H1 (cell line): Measurements from ENCODE around the gene RNF31. TPM values are rescaled to one million over a fixed set of nuclear protein-coding genes. Genes with fewer than 3 reads are reported as not detected.

ENCODE experiments used
- CBX8 ChIP-seq: fragments of 300-800, 300-1000 bp; sonication (generic); IDR thresholded peaks from 2 replicates; pipeline ENCODE4 v1.7.1; 2016; ENCODE audit warnings: low read depth, low read length, borderline replicate concordance
- CTCF ChIP-seq, 3 experiments: IDR thresholded peaks; 1 replicate in 2 of 3; 2 replicates in 1 of 3; pipeline versions ENCODE4 v1.5.1 to v1.6.1; 2011; ENCODE audit warnings: low read length in 3 of 3, mild to moderate bottlenecking in 3 of 3, inconsistent platforms in 2 of 3, low read depth in 1 of 3, moderate library complexity in 1 of 3; ENCODE audit not compliant: insufficient read depth in 1 of 3; ENCODE audit errors: control extremely low read depth in 1 of 3
- E2F6 ChIP-seq: IDR thresholded peaks from 2 replicates; pipeline ENCODE4 v1.6.1; 2012; ENCODE audit warnings: inconsistent platforms
- HDAC2 ChIP-seq, 2 experiments: fragments of 300-600 bp in 1 of 2; sonication (generic) in 1 of 2; IDR thresholded peaks; 2 replicates each; pipeline ENCODE4 v1.6.1; 2011 to 2012; ENCODE audit warnings: low read depth in 2 of 2, low read length in 2 of 2, mild to moderate bottlenecking in 2 of 2, moderate library complexity in 2 of 2, borderline replicate concordance in 1 of 2, inconsistent platforms in 1 of 2
- HDAC6 ChIP-seq: IDR thresholded peaks from one replicate; pipeline ENCODE4 v1.7.1; 2012; ENCODE audit warnings: low read depth, mild to moderate bottlenecking, inconsistent platforms, low read length, moderate library complexity
- KDM1A ChIP-seq: fragments of 200-600, 300-600 bp; sonication (generic); IDR thresholded peaks from 2 replicates; pipeline ENCODE4 v1.7.1; 2016; ENCODE audit warnings: mild to moderate bottlenecking, low read length, borderline replicate concordance
- NRF1 ChIP-seq: IDR thresholded peaks from 2 replicates; pipeline ENCODE4 v1.6.1; 2011; ENCODE audit warnings: mild to moderate bottlenecking, low read depth, low read length, improper control_type of control experiment
- PHF8 ChIP-seq: fragments of 200-600 bp; sonication (generic); conservative IDR thresholded peaks from 2 replicates; pipeline ENCODE4 v1.7.1; 2012; ENCODE audit warnings: low read depth, mild to moderate bottlenecking, inconsistent platforms, low read length, moderate library complexity
- RAD21 ChIP-seq, 2 experiments: IDR thresholded peaks in 1 of 2; conservative IDR thresholded peaks in 1 of 2; 2 replicates each; pipeline ENCODE4 v1.6.1; 2011; ENCODE audit warnings: low read depth in 2 of 2, low read length in 2 of 2, improper control_type of control experiment in 1 of 2, inconsistent platforms in 1 of 2, mild to moderate bottlenecking in 1 of 2, moderate library complexity in 1 of 2
- RFX5 ChIP-seq: IDR thresholded peaks from 2 replicates; pipeline ENCODE4 v1.6.1; 2011; ENCODE audit warnings: low read depth, low read length, improper control_type of control experiment, borderline replicate concordance
- RXRA ChIP-seq: IDR thresholded peaks from 2 replicates; pipeline ENCODE4 v1.6.1; 2011; ENCODE audit warnings: low read depth, mild to moderate bottlenecking, low read length, moderate library complexity; ENCODE audit not compliant: insufficient read depth
- SIN3A ChIP-seq, 2 experiments: IDR thresholded peaks in 1 of 2; conservative IDR thresholded peaks in 1 of 2; 2 replicates each; pipeline ENCODE4 v1.6.1; 2011 to 2012; ENCODE audit warnings: low read length in 2 of 2, improper control_type of control experiment in 1 of 2, low read depth in 1 of 2, mild to moderate bottlenecking in 1 of 2
- SP1 ChIP-seq: IDR thresholded peaks from 2 replicates; pipeline ENCODE4 v1.6.1; 2011; ENCODE audit warnings: low read depth, low read length
- SP2 ChIP-seq: IDR thresholded peaks from 2 replicates; pipeline ENCODE4 v1.6.1; 2012; ENCODE audit warnings: mild to moderate bottlenecking, low read length, inconsistent platforms
- SP4 ChIP-seq: IDR thresholded peaks from 2 replicates; pipeline ENCODE4 v1.6.1; 2012; ENCODE audit warnings: low read length, inconsistent platforms
- TAF7 ChIP-seq: optimal IDR thresholded peaks from 2 replicates; pipeline ENCODE3; 2011; ENCODE audit warnings: low read depth, mild to moderate bottlenecking, inconsistent platforms, low read length, moderate library complexity, borderline replicate concordance
- TCF12 ChIP-seq: IDR thresholded peaks from 2 replicates; pipeline ENCODE4 v1.6.1; 2011; ENCODE audit warnings: low read depth, mild to moderate bottlenecking, low read length
- TEAD4 ChIP-seq: IDR thresholded peaks from 2 replicates; pipeline ENCODE4 v1.6.1; 2012; ENCODE audit warnings: low read depth, low read length, inconsistent platforms, mixed read lengths
- YY1 ChIP-seq: IDR thresholded peaks from 2 replicates; pipeline ENCODE4 v1.6.1; 2011; ENCODE audit warnings: low read depth, mild to moderate bottlenecking, low read length
- polyA plus RNA-seq, 7 experiments: library from polyadenylated mRNA; depleted of rRNA in 3 of 7; stranded (reverse) in 5 of 7; unstranded in 2 of 7; fragments of >200 nt in 5 of 7; fragments of 200-250 nt in 2 of 7; gene quantifications; 1 replicate in 5 of 7; 2 replicates in 1 of 7; 4 replicates in 1 of 7; pipeline versions ENCODE4 v1.2.1 to v1.2.3, GENCODE V29; 2011 to 2013; ENCODE audit warnings: missing spikeins in 2 of 7, mixed read lengths in 2 of 7
- total RNA-seq: library from RNA; stranded (reverse); fragmentation: NEBNext Ultra II Directional; extraction: Animal tissue kit (Norgen Biotek cat#: 25700); gene quantifications from 2 replicates; pipeline ENCODE4 v1.2.1, GENCODE V29; 2021

RNF31 gene
- total and polyA plus RNA-seq, 2 of the 8 experiments (the other 6 are each of a cell fraction or from before 2014, with no cell fraction given) = 17.5 to 72.0 TPM

- peak in 1 of 3 experiments; percentile 7; a peak in 1 of 4 replicates for TF ChIP-seq CTCF (IDR thresholded peaks at IDR 0.05; ENCODE audit: control extremely low read depth in 1 of 3, insufficient read depth in 1 of 3, low read depth in 1 of 3, low read length in 3 of 3)
- peak; percentile 79 for TF ChIP-seq SP1
- TF ChIP-seq SP4 = no peak
- TF ChIP-seq YY1 = peak; percentile 24; the same call in 1 of the 2 replicates
- TF ChIP-seq RFX5 = peak; percentile 75
- TF ChIP-seq HDAC2 (IDR thresholded peaks at IDR 0.05; ENCODE audit: borderline replicate concordance in 1 of 2, low read depth in 2 of 2, low read length in 2 of 2) = peak; percentile 13 to 46; a peak in 1 of 4 replicates
- peak; percentile 58; the same call in 1 of the 2 replicates for TF ChIP-seq PHF8
- TF ChIP-seq RXRA = peak; percentile 97
- TF ChIP-seq SP2 = no peak
- TF ChIP-seq HDAC6 = no peak
- TF ChIP-seq KDM1A = peak; percentile 84; the same call in 1 of the 2 replicates
- 0 out of 4 replicates have a peak, but pooled peaks of 1 of the 2 experiments have one; percentile 6 for TF ChIP-seq RAD21 (IDR thresholded peaks at IDR 0.05 in 1 of 2, conservative IDR thresholded peaks at IDR 0.05 in 1 of 2; ENCODE audit: low read depth in 2 of 2, low read length in 2 of 2)
- TF ChIP-seq E2F6 = peak; percentile 73
- TF ChIP-seq TAF7 = peak; percentile 41
- 0 out of 2 replicates have a peak, but pooled peaks have one; percentile 20 for TF ChIP-seq TCF12
- no peak for TF ChIP-seq NRF1
- no peak for TF ChIP-seq CBX8
- TF ChIP-seq SIN3A (conservative IDR thresholded peaks at IDR 0.05 in 1 of 2, IDR thresholded peaks at IDR 0.05 in 1 of 2; ENCODE audit: low read depth in 1 of 2, low read length in 2 of 2) = peak in 1 of 2 experiments; percentile 87; a peak in 2 of 4 replicates
- TF ChIP-seq TEAD4 = no peak
- TF ChIP-seq, all 59 proteins: peak for 18
These were observed 24.3 kb downstream of the RNF31 start, which contains the start of gene REC8 (continued) for GRCh38 chr14:24171422-24172260.
